HG02943 (cell line): ENCODE measurements around the gene GDF7.

Experiments used
- ATAC-seq: cut with Tn5 transposase; IDR thresholded peaks from one replicate; pipeline ENCODE4 v1.9.1; 2021; ENCODE audit warnings: mild to moderate bottlenecking, low read depth, moderate library complexity; ENCODE audit not compliant: unreplicated experiment

GDF7 gene

DNA sequence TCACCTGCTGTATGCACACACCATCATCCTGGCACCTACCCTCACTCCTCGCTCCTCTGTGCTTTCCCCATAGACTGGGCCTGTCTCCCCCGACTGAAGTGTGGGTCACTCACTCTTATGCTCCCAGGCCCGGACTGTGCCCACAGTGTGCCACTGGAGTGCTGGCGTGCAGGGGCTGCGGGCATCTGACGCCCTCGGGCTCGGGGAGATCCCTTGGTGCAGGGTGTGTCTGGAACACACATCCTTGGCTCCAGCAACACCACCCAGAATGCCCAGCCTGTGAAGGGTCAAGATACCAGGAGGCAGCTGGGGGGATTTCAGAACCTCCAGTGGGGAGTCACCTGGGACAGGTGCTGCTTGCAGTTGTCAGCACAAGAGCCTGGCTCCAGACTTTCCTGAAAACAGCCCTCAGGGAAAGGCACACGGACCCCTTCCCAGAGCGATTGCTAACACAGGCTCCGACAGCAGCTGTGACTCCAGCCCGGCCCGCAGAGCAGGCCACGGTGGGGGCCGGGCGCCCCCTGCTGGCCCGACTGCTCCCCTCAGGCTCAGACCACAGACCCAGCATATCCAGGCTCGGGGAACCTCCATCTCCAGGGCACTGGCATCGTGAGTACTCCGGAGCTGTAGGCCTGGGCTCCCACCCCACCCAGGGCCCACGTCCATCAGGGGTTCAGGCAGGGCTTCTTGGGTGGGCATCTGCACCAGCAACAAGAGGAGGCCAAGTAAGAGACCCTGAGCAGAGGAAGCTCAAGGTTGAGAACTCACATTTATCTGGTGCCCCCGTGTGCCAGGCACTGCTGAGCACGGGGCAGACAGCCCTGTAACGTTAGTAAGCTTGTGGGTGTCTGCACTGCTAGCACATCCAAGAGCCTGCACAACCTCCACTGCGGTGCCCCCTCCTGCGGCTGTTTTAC, 24.6 kb upstream of the GDF7 start:
- ATAC-seq: peak; percentile 92

DNA sequence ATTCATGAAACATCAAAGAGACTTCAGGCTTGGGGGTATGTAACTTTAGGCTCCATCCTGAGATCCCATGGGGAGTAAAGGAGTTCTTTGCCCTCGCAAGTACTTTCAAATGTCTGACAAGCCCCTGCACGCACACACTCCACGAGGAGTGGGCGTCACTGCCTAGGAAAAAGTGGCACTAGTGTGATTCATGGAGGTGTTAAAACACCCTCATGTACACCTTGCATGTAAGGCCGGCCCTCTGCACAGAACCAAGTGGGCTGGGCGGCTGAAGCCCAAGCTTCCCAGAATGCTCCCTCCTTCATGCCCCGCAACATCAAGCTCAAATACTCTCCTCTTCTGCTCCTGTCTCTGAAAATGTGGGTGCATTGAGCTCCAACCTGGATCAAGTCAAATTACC, 23.9 kb upstream of the GDF7 start:
- no peak for ATAC-seq

DNA sequence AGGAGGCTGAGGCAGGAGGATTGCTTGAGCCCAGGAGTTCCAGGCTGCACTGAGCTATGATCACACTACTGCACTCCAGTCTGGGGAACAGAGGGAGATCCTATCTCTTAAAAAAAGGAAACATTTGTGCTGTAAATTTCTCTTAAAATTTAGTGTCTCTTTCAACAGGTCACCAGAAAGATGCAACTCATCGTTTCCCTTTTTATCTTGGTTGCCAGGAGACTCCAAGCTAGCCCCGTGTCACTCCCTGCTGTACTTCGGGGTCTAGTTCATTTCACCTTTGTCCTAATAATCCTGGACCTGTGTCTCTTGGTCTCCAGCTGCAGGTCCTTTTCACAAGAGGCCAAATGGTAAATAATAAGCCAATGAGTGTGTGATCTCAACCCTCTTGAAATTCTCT, 23.1 kb upstream of the GDF7 start:
- no peak for ATAC-seq

DNA sequence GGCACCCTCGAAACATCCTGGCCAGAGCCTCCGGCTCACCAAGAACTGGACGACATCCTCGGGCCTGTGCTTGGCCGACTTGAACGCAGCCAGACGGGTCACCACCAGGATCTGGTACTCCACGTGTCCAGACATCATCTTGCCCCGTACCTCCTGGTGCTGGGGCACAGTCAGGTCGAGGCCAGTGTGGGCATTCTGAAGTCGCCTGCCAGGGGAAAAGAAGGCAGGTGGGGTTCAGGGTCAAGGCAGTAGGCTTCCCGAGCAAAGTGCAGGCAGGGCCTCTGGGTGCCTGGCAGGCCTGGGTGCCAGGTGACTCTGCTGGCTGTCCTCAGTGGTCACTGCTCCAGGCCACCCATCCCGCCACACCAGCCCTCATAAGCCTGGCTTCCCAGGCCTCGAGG, 21.6 kb upstream of the GDF7 start:
- ATAC-seq: no peak

GRCh38 chr2:20645761-20646160, 21.2 kb upstream of the GDF7 start:
- ATAC-seq: no peak

DNA sequence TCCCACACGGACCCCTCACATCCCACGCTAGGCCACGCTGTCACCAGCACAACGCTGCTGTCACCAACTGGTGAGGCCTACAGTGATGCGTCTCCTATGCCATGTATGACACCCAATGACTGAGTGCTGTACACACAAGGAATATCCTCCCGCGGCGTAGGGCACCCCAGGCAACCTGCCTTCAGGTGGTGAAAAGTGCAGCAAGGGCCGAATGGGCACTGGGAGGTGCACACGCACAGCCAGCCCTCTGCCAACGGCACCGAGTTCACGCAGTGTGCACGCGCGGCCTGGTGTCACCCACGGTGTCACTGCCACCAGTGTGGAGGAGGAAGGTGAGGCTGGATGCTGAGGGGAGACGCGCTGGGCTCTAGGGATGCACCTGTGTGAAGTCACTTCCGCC, 20.5 kb upstream of the GDF7 start:
- no peak for ATAC-seq

GRCh38 chr2:20647211-20647610, 19.7 kb upstream of the GDF7 start:
- no peak for ATAC-seq

GRCh38 chr2:20647738-20648137, 19.2 kb upstream of the GDF7 start:
- ATAC-seq: no peak

DNA sequence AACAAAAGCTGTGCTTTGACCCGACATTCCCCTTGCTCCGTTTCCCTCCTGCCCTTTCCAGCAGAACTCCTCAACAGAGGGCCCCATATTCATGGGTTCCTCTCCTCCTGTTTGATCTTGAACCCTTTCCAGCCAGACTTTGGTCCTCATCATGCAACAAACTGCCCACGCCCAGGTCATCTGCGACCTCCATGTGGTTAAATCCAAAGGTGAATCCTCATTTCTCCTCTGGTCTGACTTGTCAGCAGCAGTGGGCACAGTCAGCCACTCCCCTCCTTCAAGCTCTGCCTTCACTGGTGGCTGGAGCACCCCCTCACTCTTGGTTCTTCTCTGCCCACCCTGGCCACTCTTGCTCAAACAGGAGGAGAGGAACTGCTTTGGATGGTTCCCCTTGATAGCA, 18.7 kb upstream of the GDF7 start:
- no peak for ATAC-seq

GRCh38 chr2:20648831-20649230, 18.1 kb upstream of the GDF7 start:
- ATAC-seq: no peak

DNA sequence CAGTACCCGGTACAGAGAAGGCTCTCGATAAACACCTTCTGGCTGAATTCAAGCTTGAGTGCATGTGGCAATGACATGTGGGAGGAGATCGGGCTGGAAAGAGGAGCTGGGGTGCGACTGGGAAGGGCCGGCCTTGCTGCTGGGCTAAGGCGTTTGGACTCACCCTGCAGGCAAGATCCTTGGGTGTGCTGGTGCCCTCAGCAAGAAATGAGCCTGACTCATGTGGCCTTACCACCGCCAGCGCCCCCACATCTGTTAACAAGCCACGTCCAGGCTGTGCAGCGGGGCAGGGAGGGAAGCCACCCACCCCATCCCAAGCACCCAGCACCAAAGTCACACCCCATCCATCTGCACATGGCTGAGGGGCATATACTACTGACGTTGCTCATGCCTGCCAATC, 17.4 kb upstream of the GDF7 start:
- no peak for ATAC-seq

DNA sequence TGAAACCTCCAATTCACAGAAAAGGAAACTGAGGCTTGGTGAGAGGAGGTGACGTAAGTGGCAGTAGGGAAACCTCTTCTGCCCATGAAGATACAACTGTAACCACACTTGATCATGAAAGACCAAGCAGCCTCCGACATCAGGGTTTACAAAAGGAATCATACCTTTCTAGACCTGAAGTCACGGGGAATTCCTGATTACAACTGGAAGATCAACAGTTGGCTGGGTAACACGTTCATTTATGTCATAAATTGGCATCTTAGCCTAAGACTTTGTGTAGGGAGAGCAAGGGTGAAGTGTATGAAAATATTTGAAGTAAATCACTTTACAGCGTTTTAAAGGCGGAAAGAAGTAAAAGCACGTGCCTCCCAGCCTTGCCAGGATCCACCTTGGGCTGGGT, 17.0 kb upstream of the GDF7 start:
- ATAC-seq: no peak

DNA sequence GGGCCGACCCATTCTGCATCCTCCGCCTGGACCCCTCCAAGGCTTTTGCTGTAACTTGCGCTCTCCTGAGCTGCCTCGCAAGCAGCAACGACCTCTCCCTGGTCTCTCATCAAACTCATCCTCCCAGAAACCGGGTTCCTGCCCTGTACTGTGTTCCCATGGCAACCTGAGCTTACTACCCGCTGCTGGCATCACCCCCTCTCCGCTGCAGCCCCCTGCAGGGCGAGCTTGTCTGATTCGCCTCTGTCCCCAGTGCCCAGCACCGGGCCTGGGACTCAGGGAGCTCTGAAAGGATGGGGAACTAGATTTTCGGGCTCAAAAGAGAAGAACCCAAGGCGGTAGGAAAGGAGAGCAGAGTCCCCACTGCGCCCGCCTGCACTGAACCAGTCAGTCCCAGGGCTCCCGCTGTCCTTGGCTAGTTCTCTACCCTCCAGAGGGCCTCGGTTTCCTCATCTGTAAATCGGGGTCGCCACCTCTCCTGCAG, 16.5 kb upstream of the GDF7 start:
- peak; percentile 15 for ATAC-seq

DNA sequence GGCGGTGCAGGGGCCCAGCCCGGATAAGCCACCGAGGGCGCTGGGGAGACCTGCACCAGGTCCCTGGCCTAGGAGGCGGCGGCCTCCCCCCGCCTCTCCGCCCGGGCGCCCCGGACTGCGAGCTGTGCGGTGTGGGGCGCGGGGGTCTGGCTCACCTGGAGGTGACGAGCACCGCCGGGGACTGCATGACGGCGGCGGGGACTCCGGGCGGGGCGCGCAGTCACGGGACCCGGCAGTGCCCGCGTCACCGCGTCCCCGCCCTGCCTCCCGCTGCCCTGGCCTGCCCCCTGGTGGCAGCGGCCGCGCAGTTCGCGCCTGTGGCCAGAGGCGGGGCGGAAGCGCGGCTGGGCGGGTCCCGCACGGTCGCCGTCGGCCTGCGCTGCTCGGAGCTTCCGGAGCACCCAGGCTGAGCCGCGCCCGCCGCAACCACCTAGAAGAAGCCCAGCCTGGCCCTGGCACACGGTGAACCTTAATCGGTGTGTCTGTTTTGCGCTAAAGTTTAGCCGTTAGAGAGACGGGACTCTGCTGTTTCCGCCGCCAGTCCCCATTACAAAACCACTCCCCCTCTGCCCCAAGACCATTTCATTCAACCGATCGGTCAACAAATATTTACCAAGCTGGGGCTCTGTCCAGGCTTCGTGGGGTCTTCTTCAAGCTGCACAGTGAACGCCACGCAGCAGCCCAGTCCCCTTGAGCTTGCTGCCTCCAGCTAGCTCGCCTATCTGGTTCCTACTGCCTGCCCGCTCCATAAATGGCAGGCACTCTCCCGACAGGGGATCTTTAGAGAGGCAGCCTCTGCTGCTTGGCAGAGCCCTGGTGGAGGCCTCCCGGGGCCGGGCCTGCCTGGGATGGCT, 15.8 kb upstream of the GDF7 start, which contains the start of gene HS1BP3:
TSS of gene HS1BP3 (minus strand) at position 222 of the 854 bp plus-strand sequence. CDS start at position 187, 35 bp downstream.
- ATAC-seq: peak; percentile 96

GRCh38 chr2:20651731-20652099, 15.2 kb upstream of the GDF7 start:
- ATAC-seq: no peak

- no peak for ATAC-seq
Measured at GRCh38 chr2:20652141-20652540, 14.8 kb upstream of the GDF7 start.

GRCh38 chr2:20652673-20653575, 14.0 kb upstream of the GDF7 start:
- ATAC-seq: no peak

DNA sequence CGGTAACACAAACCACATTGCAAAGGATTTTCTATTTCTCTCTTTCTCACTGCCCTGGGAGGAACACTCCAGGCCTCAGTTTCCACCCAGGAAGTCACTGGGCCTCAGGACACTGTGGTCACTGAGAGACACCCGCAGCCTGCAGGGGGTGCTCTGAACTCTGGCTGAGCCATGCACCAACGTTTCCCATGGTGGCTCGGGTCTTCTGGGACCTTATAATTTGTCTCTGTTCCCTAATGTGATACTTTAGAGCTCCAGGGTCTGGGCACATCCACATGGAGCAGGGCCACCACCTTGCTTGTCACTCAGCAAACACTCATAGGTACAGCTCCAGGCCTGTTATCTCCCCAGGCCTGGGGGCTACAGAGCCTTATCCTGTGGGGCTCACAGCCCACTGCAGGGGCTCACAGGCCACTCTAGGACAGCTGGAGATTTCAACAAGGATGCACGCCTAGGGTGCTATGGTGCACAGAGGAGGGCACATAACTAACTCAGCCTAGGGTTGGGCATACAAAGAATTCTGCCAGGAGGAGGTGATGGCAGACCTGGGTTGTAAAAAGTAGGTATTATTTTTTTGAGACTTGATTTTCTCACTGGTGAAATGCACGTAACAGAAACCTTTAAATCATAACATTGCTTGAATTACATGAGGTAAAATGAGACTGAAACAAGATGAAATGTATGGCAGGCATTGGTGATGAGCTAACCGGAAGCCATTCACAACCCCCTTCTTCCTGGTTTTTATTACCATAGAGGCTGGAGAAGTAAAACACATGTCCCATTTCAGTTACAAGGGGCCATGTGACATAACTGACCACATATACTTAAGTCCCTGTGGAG, 13.0 kb upstream of the GDF7 start:
- ATAC-seq: no peak

DNA sequence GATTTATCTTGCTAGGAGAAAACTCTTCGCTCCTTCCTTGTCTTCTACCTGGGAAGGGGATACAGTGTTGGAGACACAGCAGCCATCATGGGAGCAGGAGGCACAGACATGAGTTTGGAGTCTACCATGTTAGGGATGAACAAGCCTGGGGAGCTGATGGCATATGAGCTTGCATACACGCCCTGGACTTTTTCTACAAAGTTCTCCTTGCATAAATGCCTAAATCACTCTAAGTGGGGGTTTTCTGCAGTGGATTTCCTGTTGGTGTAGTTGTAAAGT, 12.5 kb upstream of the GDF7 start:
- ATAC-seq: no peak

DNA sequence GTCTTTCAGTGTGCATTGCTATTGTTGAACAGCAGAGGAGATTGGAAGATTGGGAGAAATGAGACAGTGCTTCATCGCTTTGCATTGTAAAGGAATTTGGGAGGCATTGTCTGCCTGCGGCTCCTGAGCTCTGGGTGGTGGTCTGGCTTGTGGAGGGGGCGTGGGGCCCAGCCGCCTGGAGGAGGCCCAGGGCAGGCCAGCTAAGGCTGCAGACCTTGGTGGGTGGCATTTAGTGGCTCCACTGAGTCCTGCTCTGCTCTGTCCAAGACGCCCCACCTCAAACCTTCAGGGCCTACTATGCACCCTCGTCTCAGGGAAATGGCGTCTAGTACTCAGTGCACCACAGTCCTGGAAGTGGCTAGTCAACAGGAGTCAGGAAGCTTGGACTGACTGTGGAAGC, 10.4 kb upstream of the GDF7 start:
- ATAC-seq: no peak
